ENCODE data around the gene LHPP. TPM values are rescaled to one million over a fixed set of nuclear protein-coding genes. Genes with fewer than 3 reads are reported as not detected.

The LHPP gene
- total RNA-seq, 1 experiment from 2014 or later, result 6.6 TPM

GRCh38 chr10:124657806-124658205 lies 196.2 kb downstream of the LHPP start:
- DNase-seq, result no peak
- Histone ChIP-seq H2AFZ (ENCODE audit: low read length) (no peak overlapping the region), H3F3A (ENCODE audit: low read length, unreplicated experiment) (no peaks in the 10 kb centered on the region), H3K9me2 (replicated peaks; ENCODE audit: low read length) (no peaks in the 10 kb centered on the region), H3K9ac (ENCODE audit: low read length) (no peak overlapping the region), H3K4me1 (ENCODE audit: insufficient read depth, low read length) (no peaks in the 10 kb centered on the region), H3K4me2 (ENCODE audit: low read length) (no peak overlapping the region), H4K20me1 (ENCODE audit: low read length) (no peaks in the 10 kb centered on the region), H3K9me3 (ENCODE audit: low read length) (no peaks in the 10 kb centered on the region), H3K4me3 (ENCODE audit: low read length) (no peak overlapping the region), H3K27me3 (ENCODE audit: low read length) (no peaks in the 10 kb centered on the region), H3K27ac (ENCODE audit: low read length) (no peak overlapping the region), H3K36me3 (ENCODE audit: low read depth, low read length) (no peaks in the 10 kb centered on the region), H3K79me2 (ENCODE audit: low read length) (no peaks in the 10 kb centered on the region)
- ChIA-PET POLR2A (ENCODE audit: unreplicated experiment) (no interaction called here), CTCF (no interaction called here)
- intact Hi-C loops (cut with micrococcal nuclease), result no loop called here
- no peak for ATAC-seq
- no peak for TF ChIP-seq EZH2phosphoT487 (IDR thresholded peaks at IDR 0.05; ENCODE audit: borderline replicate concordance, low read length)
- no peak for TF ChIP-seq EZH2 (IDR thresholded peaks at IDR 0.05; ENCODE audit: low read length, unreplicated experiment)
- no peak for TF ChIP-seq CTCF (conservative IDR thresholded peaks at IDR 0.05; ENCODE audit: low read depth, low read length)
- BruUV-seq (replicated peaks), result no TSS peak

DNA sequence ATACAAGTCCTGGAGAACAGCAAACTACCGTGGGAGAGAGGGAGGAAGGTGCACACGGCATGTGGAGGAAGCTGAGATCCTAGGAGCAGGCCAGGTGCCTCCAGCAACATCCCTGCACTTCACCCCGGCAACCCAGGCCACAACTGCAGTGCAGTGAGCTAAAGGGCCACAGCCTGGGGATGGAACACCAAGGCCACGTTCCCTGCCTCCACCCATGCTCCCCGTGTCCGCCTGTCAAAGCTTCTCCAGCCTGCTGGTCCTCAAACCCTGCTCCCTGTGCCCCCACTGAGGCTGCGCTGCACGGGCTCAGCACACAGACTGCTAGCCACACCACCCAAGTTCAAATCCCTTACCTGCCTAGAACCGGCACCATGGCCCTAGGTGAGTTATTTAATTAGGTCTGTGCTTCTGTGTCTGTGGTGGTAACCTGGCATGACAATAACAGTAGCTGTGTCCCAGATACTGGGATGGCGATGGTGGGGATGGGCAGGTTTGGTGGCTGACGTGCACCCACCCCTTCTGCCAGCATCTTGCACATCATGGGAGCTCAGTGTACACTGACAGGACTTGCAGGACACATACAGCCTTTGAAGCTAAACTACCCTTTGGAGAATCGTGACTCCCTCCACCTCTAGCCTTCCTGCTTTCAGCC lies 197.1 kb downstream of the LHPP start:
- CTCF ChIA-PET, result interaction anchor here (0.6 kb wide), 1 partner anchor 119 kb away, joined by 8 read pairs; no protein-coding TSS in a partner anchor
- BruUV-seq (replicated peaks), result no TSS peak

More for the DNA sequence above, 197.1 kb downstream of the LHPP start:
- no peak overlapping the region for H3K9ac ChIP-seq (ENCODE audit: low read length)
- no peak overlapping the region for H2AFZ ChIP-seq (ENCODE audit: low read length)
- H4K20me1 ChIP-seq (ENCODE audit: low read length), result no peaks in the 10 kb centered on the region
- H3K9me3 ChIP-seq (ENCODE audit: low read length), result no peaks in the 10 kb centered on the region
- no peaks in the 10 kb centered on the region for H3K9me2 ChIP-seq (replicated peaks; ENCODE audit: low read length)
- TF ChIP-seq EZH2phosphoT487 (IDR thresholded peaks at IDR 0.05; ENCODE audit: borderline replicate concordance, low read length), result no peak
- no peak for TF ChIP-seq CTCF (conservative IDR thresholded peaks at IDR 0.05; ENCODE audit: low read depth, low read length)
- no peak for TF ChIP-seq EZH2 (IDR thresholded peaks at IDR 0.05; ENCODE audit: low read length, unreplicated experiment)
- no peaks in the 10 kb centered on the region for H3K79me2 ChIP-seq (ENCODE audit: low read length)
- H3F3A ChIP-seq (ENCODE audit: low read length, unreplicated experiment), result no peaks in the 10 kb centered on the region
- intact Hi-C loops (cut with micrococcal nuclease), result no loop called here
- POLR2A ChIA-PET (ENCODE audit: unreplicated experiment), result no interaction called here
- no peak overlapping the region for H3K4me2 ChIP-seq (ENCODE audit: low read length)
- H3K36me3 ChIP-seq (ENCODE audit: low read depth, low read length), result no peaks in the 10 kb centered on the region
- no peak overlapping the region for H3K4me3 ChIP-seq (ENCODE audit: low read length)
- H3K27ac ChIP-seq (ENCODE audit: low read length), result no peak overlapping the region
- H3K27me3 ChIP-seq (ENCODE audit: low read length), result no peaks in the 10 kb centered on the region
- ATAC-seq (no peak), DNase-seq (no peak)
- H3K4me1 ChIP-seq (ENCODE audit: insufficient read depth, low read length), result no peaks in the 10 kb centered on the region
